Measurements from ENCODE around the gene TSPAN17. TPM values are rescaled to one million over a fixed set of nuclear protein-coding genes. Genes with fewer than 3 reads are reported as not detected.

The TSPAN17 gene
- total RNA-seq, 4 donors from 2014 or later = 16.4 to 36.4 (median 30.6) TPM

- Histone ChIP-seq H3K9me3 (no peaks in the 10 kb centered on the region), H3K4me3 (no peak overlapping the region), H3K4me1 (peaks cover 7 to 35% (median 14%) of the 10 kb centered on the region in 3 donors), H3K27me3 (peaks cover 11 to 98% (median 25%) of the 10 kb centered on the region in 4 donors), H3K36me3 (no peaks in the 10 kb centered on the region), H3K27ac (no peak overlapping the region)
- 52% methylated on average over 6 of the region's 13 CpGs; no CpG with 5 or more reads in 1 of the 2 donors for WGBS, 2 donors
- no peak for TF ChIP-seq POLR2A (IDR thresholded peaks at IDR 0.05)
- no peak for TF ChIP-seq CTCF (IDR thresholded peaks at IDR 0.05)
- intact Hi-C loops (cut with DNase I) = no loop called here
- no peak for DNase-seq
These were observed 25.6 kb upstream of the TSPAN17 start for GRCh38 chr5:176621661-176622079.

GRCh38 chr5:176624142-176624541 is 23.1 kb upstream of the TSPAN17 start:
- WGBS, 2 donors = 70% methylated on average over 1 of the region's 4 CpGs; no CpG with 5 or more reads in 1 of the 2 donors

GRCh38 chr5:176624938-176625337 is 22.3 kb upstream of the TSPAN17 start:
- DNase-seq = no peak
- peaks cover 2 to 98% (median 31%) of the 10 kb centered on the region in 4 donors for H3K27me3 ChIP-seq
- no peaks in the 10 kb centered on the region for H3K9me3 ChIP-seq
- intact Hi-C loops (cut with DNase I) = no loop called here
- no peak overlapping the region for H3K4me3 ChIP-seq
- H3K36me3 ChIP-seq = no peaks in the 10 kb centered on the region
- WGBS, 2 donors = 60 to 74% methylated on average over 8 to 9 of the region's 9 CpGs
- TF ChIP-seq CTCF (IDR thresholded peaks at IDR 0.05) = no peak
- peaks cover 7 to 41% (median 11%) of the 10 kb centered on the region in 3 donors for H3K4me1 ChIP-seq
- no peak overlapping the region for H3K27ac ChIP-seq

More at GRCh38 chr5:176624142-176624541, 23.1 kb upstream of the TSPAN17 start:
- Histone ChIP-seq H3K27ac (no peak overlapping the region), H3K4me1 (peaks cover 7 to 41% (median 14%) of the 10 kb centered on the region in 3 donors), H3K9me3 (no peaks in the 10 kb centered on the region), H3K4me3 (no peak overlapping the region), H3K36me3 (no peaks in the 10 kb centered on the region), H3K27me3 (peaks cover 10 to 98% (median 31%) of the 10 kb centered on the region in 4 donors)
- TF ChIP-seq CTCF (IDR thresholded peaks at IDR 0.05) = no peak
- TF ChIP-seq POLR2A (IDR thresholded peaks at IDR 0.05) = no peak
- no peak for DNase-seq
- intact Hi-C loops (cut with DNase I) = no loop called here

- no peak for TF ChIP-seq POLR2A (IDR thresholded peaks at IDR 0.05)
- no peak for TF ChIP-seq CTCF (IDR thresholded peaks at IDR 0.05)
- Histone ChIP-seq H3K27me3 (peaks cover 0 to 98% (median 25%) of the 10 kb centered on the region in 4 donors), H3K4me1 (peaks cover 8 to 41% (median 13%) of the 10 kb centered on the region in 3 donors), H3K4me3 (no peak overlapping the region), H3K9me3 (no peaks in the 10 kb centered on the region), H3K27ac (no peak overlapping the region), H3K36me3 (no peaks in the 10 kb centered on the region)
- 67 to 68% methylated on average over 2 of the region's 2 CpGs for WGBS, 2 donors
- no peak for DNase-seq
- intact Hi-C loops (cut with DNase I) = no loop called here
These were observed 21.8 kb upstream of the TSPAN17 start for GRCh38 chr5:176625512-176625911.

- DNase-seq = no peak
- intact Hi-C loops (cut with DNase I) = no loop called here
- H3K36me3 ChIP-seq = no peaks in the 10 kb centered on the region
- no peak for TF ChIP-seq POLR2A (IDR thresholded peaks at IDR 0.05)
- TF ChIP-seq CTCF (IDR thresholded peaks at IDR 0.05) = no peak
- 24 to 35% methylated on average over 10 to 18 of the region's 25 CpGs for WGBS, 2 donors
- no peaks in the 10 kb centered on the region for H3K9me3 ChIP-seq
- H3K27ac ChIP-seq = no peak overlapping the region
- no peak overlapping the region for H3K4me3 ChIP-seq
- peaks cover 8 to 39% (median 16%) of the 10 kb centered on the region in 3 donors for H3K4me1 ChIP-seq
- peaks cover 0 to 98% (median 21%) of the 10 kb centered on the region in 4 donors for H3K27me3 ChIP-seq
These were observed 21.1 kb upstream of the TSPAN17 start for GRCh38 chr5:176625966-176626875.

All from esophagus squamous epithelium (tissue), 5 donors.